OCI-LY1 (cell line): ENCODE data around the gene SCAP.

Source experiments
- H2AFZ ChIP-seq: fragments of 200-600 bp; sonication (generic), shearing (Covaris generic); 2 replicates; pipeline ENCODE4 v1.6.0; 2014; ENCODE audit warnings: antibody characterized with exemption, mild to moderate bottlenecking, low read length
- H3F3A ChIP-seq: fragments of 200-600 bp; sonication (generic), shearing (Covaris generic); 2 replicates; pipeline ENCODE4 v1.6.0; 2014; ENCODE audit warnings: mild to moderate bottlenecking, antibody characterized with exemption, low read length, moderate library complexity; ENCODE audit not compliant: insufficient read depth
- H3K27ac ChIP-seq: fragments of 200-600 bp; sonication (generic); 2 replicates; pipeline ENCODE4 v1.5.1; 2014; ENCODE audit warnings: low read length, mixed run types, mild to moderate bottlenecking, low read depth; ENCODE audit not compliant: poor library complexity, severe bottlenecking
- H3K27me3 ChIP-seq: fragments of 200-600 bp; sonication (generic); 2 replicates; pipeline ENCODE4 v1.6.0; 2014; ENCODE audit warnings: antibody characterized with exemption, mild to moderate bottlenecking, low read length, moderate library complexity; ENCODE audit not compliant: insufficient read depth
- H3K36me3 ChIP-seq: fragments of 200-600 bp; sonication (generic); 2 replicates; pipeline ENCODE4 v1.6.1; 2014; ENCODE audit warnings: mild to moderate bottlenecking, antibody characterized with exemption, low read length, moderate library complexity, mixed read lengths; ENCODE audit not compliant: insufficient read depth
- H3K4me1 ChIP-seq: fragments of 200-600 bp; sonication (generic); 2 replicates; pipeline ENCODE4 v1.5.1; 2014; ENCODE audit warnings: mild to moderate bottlenecking, low read length, moderate library complexity; ENCODE audit not compliant: insufficient read depth, severe bottlenecking
- H3K4me2 ChIP-seq: fragments of 200-600 bp; sonication (generic), shearing (Covaris generic); 2 replicates; pipeline ENCODE4 v1.6.1; 2014; ENCODE audit warnings: low read length
- H3K4me3 ChIP-seq: fragments of 200-600 bp; sonication (generic); 2 replicates; pipeline ENCODE4 v1.5.1; 2014; ENCODE audit warnings: low read length, low read depth, mild to moderate bottlenecking, mixed read lengths; ENCODE audit not compliant: poor library complexity, severe bottlenecking
- H3K79me2 ChIP-seq: fragments of 200-600 bp; shearing (Covaris generic); 2 replicates; pipeline ENCODE4 v1.6.1; 2016; ENCODE audit warnings: mixed run types, low read length, mixed read lengths; ENCODE audit not compliant: insufficient read depth
- H3K9ac ChIP-seq: fragments of 200-600 bp; sonication (generic), shearing (Covaris generic); 2 replicates; pipeline ENCODE4 v1.6.1; 2014; ENCODE audit warnings: mild to moderate bottlenecking, low read length, mixed read lengths
- H3K9me2 ChIP-seq: fragments of 200-600 bp; sonication (generic), shearing (Covaris generic); 2 replicates; pipeline ENCODE4 v1.6.1; 2014; ENCODE audit warnings: low read depth, mild to moderate bottlenecking, low read length, mixed read lengths
- H3K9me3 ChIP-seq: fragments of 200-600 bp; shearing (Covaris generic); 2 replicates; pipeline ENCODE4 v1.6.1; 2014; ENCODE audit warnings: low read length, mixed read lengths
- H4K20me1 ChIP-seq: fragments of 200-600 bp; sonication (generic), shearing (Covaris generic); 2 replicates; pipeline ENCODE4 v1.6.0; 2016; ENCODE audit warnings: mild to moderate bottlenecking, low read length; ENCODE audit not compliant: insufficient read depth
- CTCF ChIP-seq: fragments of 200-600 bp; sonication (generic), shearing (Covaris generic); IDR thresholded peaks from 2 replicates; pipeline ENCODE4 v1.5.1; 2017; ENCODE audit warnings: mild to moderate bottlenecking, antibody characterized with exemption, low read length, moderate library complexity, mixed read lengths
- EZH2 ChIP-seq: fragments of 200-600 bp; sonication (generic), shearing (Covaris generic); IDR thresholded peaks from 2 replicates; pipeline ENCODE4 v1.8.0; 2017; ENCODE audit warnings: borderline replicate concordance, mixed run types, mild to moderate bottlenecking, antibody characterized with exemption, low read length, moderate library complexity, mixed read lengths

Gene SCAP

GRCh38 chr3:47421741-47422649 is 53.7 kb downstream of the SCAP start:
- H3K79me2 ChIP-seq: no peaks in the 10 kb centered on the region
- H3K4me1 ChIP-seq: peaks cover 19% of the 10 kb centered on the region
- H3K9me2 ChIP-seq: no peaks in the 10 kb centered on the region
- peak overlapping the region; percentile 69 for H3K9ac ChIP-seq
- TF ChIP-seq CTCF (peak; percentile 33; the same call in 1 of the 2 replicates), EZH2 (no peak)
- no peaks in the 10 kb centered on the region for H4K20me1 ChIP-seq
- no peaks in the 10 kb centered on the region for H3K27me3 ChIP-seq
- H3F3A ChIP-seq: no peaks in the 10 kb centered on the region
- peaks cover 54% of the 10 kb centered on the region; the same call in 1 of the 2 replicates for H3K36me3 ChIP-seq
- H2AFZ ChIP-seq: no peak overlapping the region
- H3K4me2 ChIP-seq: peak overlapping the region; percentile 58
- peak overlapping the region; percentile 33 for H3K4me3 ChIP-seq
- H3K9me3 ChIP-seq: no peaks in the 10 kb centered on the region
- peak overlapping the region; percentile 76 for H3K27ac ChIP-seq

- no peaks in the 10 kb centered on the region for H3K79me2 ChIP-seq
- 0 out of 2 replicates have a peak overlapping the region, but pooled peaks have one; percentile 15 for H2AFZ ChIP-seq
- H3K4me3 ChIP-seq: peak overlapping the region; percentile 33
- H4K20me1 ChIP-seq: no peaks in the 10 kb centered on the region
- peaks cover 19% of the 10 kb centered on the region for H3K4me1 ChIP-seq
- peak overlapping the region; percentile 76 for H3K27ac ChIP-seq
- peak overlapping the region; percentile 69 for H3K9ac ChIP-seq
- H3K9me3 ChIP-seq: no peaks in the 10 kb centered on the region
- H3F3A ChIP-seq: no peaks in the 10 kb centered on the region
- peak overlapping the region; percentile 58 for H3K4me2 ChIP-seq
- no peaks in the 10 kb centered on the region for H3K9me2 ChIP-seq
- H3K36me3 ChIP-seq: peaks cover 54% of the 10 kb centered on the region; the same call in 1 of the 2 replicates
- no peak for TF ChIP-seq EZH2
- peak; percentile 89 for TF ChIP-seq CTCF
- H3K27me3 ChIP-seq: no peaks in the 10 kb centered on the region
Observed at GRCh38 chr3:47420511-47421484, 54.9 kb downstream of the SCAP start.

DNA sequence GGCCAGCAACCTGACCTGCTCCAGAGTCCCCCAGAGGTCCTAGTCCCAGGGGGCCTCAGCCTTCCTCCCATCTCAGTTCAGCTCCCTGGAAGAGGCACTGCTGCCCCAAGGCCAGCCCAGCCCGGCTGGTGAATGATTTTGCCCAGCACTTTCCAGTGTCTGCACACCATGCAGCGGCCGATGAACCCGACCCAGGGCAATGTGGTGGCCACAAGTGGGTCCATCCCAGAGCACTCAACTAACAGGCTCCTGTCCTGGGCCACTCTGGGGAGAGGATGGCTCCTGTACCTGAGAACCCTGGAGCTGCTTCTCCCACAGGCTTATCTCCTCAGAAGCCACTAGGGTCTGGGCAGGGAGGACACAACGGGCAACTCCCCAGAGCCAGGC is 55.7 kb downstream of the SCAP start:
- no peaks in the 10 kb centered on the region for H4K20me1 ChIP-seq
- H3K27ac ChIP-seq: no peak overlapping the region
- no peak overlapping the region for H3K4me2 ChIP-seq
- peaks cover 54% of the 10 kb centered on the region; the same call in 1 of the 2 replicates for H3K36me3 ChIP-seq
- no peak overlapping the region for H3K4me3 ChIP-seq
- no peaks in the 10 kb centered on the region for H3F3A ChIP-seq
- no peaks in the 10 kb centered on the region for H3K27me3 ChIP-seq
- H3K9ac ChIP-seq: no peak overlapping the region
- no peaks in the 10 kb centered on the region for H3K9me3 ChIP-seq
- TF ChIP-seq EZH2 (no peak), CTCF (no peak)
- H3K9me2 ChIP-seq: no peaks in the 10 kb centered on the region
- H3K79me2 ChIP-seq: no peaks in the 10 kb centered on the region
- H2AFZ ChIP-seq: no peak overlapping the region
- peaks cover 19% of the 10 kb centered on the region for H3K4me1 ChIP-seq
